ENCODE results near the gene NAT9.

NAT9 gene

DNA sequence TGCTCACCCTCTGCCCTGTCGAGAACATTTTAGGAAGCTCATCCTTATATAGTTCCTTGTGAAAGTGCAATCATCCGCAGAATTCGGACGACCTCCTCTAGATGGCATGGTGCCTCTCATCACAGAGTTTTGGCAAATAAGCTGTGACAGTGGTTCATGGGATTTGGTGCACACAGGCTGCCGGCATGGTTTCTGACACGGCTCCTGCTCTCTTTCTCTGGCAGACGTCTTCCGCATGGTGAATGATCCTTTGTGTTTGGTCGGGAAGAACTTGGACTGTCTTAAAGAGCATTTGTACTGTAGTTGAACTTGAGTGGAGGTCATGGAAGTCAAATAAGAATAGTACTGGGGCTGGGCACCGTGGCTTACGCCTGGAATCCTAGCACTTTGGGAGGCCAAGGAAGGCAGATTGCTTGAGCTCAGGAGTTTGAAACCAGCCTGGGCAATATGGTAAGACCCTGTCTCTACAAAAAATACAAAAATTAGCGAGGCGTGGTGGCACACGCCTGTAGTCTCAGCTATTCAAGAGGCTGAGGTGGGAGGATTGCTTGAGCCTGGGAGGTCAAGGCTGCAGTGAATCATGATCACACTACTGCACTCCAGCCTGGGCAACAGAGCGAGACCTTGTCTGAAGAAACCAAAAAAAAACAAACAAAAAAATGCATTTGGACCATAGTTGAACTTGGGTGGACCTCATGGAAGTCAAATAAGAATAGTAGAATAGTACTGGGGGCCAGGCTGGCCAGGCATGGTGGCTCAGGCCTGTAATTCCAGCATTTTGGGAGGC lies 34.7 kb upstream of the NAT9 start:
- Histone ChIP-seq H3K79me2 (ENCODE audit: insufficient read depth, low read length) (no peaks in the 10 kb centered on the region), H3K4me3 (ENCODE audit: low read depth, low read length, poor library complexity, severe bottlenecking) (no peak overlapping the region), H3K9ac (ENCODE audit: low read length) (no peak overlapping the region), H4K20me1 (ENCODE audit: insufficient read depth, low read length) (no peaks in the 10 kb centered on the region), H3K9me3 (ENCODE audit: low read length) (no peaks in the 10 kb centered on the region), H3K4me1 (ENCODE audit: insufficient read depth, low read length, severe bottlenecking) (no peaks in the 10 kb centered on the region), H3F3A (ENCODE audit: insufficient read depth, low read length) (no peaks in the 10 kb centered on the region), H3K36me3 (ENCODE audit: insufficient read depth, low read length) (no peaks in the 10 kb centered on the region), H3K9me2 (ENCODE audit: low read depth, low read length) (no peaks in the 10 kb centered on the region), H3K27ac (ENCODE audit: low read depth, low read length, poor library complexity, severe bottlenecking) (no peak overlapping the region), H2AFZ (ENCODE audit: low read length) (no peak overlapping the region), H3K4me2 (ENCODE audit: low read length) (no peak overlapping the region), H3K27me3 (ENCODE audit: insufficient read depth, low read length) (no peaks in the 10 kb centered on the region)
- TF ChIP-seq, protein P1, sequence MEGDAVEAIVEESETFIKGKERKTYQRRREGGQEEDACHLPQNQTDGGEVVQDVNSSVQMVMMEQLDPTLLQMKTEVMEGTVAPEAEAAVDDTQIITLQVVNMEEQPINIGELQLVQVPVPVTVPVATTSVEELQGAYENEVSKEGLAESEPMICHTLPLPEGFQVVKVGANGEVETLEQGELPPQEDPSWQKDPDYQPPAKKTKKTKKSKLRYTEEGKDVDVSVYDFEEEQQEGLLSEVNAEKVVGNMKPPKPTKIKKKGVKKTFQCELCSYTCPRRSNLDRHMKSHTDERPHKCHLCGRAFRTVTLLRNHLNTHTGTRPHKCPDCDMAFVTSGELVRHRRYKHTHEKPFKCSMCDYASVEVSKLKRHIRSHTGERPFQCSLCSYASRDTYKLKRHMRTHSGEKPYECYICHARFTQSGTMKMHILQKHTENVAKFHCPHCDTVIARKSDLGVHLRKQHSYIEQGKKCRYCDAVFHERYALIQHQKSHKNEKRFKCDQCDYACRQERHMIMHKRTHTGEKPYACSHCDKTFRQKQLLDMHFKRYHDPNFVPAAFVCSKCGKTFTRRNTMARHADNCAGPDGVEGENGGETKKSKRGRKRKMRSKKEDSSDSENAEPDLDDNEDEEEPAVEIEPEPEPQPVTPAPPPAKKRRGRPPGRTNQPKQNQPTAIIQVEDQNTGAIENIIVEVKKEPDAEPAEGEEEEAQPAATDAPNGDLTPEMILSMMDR (IDR thresholded peaks at IDR 0.05; ENCODE audit: low read length): no peak
- no peak for TF ChIP-seq EZH2 (IDR thresholded peaks at IDR 0.05; ENCODE audit: borderline replicate concordance, low read length)

DNA sequence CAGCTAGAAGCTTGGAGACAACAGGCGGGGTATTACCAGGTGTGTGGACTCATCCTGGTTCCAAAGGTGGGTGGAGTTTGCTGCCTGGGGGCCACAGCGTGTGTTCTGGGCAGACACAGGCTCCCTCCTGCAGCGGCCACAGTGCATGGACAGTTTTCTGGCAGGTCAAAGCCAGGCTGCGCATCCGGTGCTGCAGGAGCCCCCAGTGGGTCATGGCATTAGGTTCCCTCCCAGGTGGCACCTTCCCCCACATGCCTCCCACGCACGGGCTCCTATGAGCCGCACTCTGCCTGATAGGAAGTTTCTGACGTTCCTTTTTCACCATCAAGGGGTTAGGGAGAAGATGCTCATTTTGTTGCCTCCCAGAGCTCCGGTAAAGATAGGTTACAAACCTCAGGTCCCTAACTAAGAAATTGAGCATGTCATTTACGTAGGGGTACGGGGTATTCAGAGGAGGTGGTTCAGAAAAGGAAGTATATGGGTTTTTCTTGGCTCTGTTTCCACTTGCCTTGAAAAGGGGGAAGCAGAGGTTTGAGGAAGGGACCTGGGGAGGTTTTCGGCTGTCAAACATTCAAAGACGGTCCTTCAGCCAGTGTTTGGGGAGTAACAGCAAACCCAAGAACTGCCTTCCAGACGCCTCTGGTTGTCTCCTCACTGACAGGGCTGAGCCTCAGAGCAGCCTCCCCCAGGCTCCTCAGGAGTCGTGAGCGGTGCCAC lies 32.7 kb upstream of the NAT9 start:
- no peak overlapping the region for H2AFZ ChIP-seq (ENCODE audit: low read length)
- H3K36me3 ChIP-seq (ENCODE audit: insufficient read depth, low read length): no peaks in the 10 kb centered on the region
- TF ChIP-seq EZH2 (IDR thresholded peaks at IDR 0.05; ENCODE audit: borderline replicate concordance, low read length): no peak
- TF ChIP-seq, protein P1 (IDR thresholded peaks at IDR 0.05; ENCODE audit: low read length): no peak
- no peak overlapping the region for H3K4me2 ChIP-seq (ENCODE audit: low read length)
- H3K9ac ChIP-seq (ENCODE audit: low read length): no peak overlapping the region
- H3K4me3 ChIP-seq (ENCODE audit: low read depth, low read length, poor library complexity, severe bottlenecking): no peak overlapping the region
- H4K20me1 ChIP-seq (ENCODE audit: insufficient read depth, low read length): no peaks in the 10 kb centered on the region
- H3K9me3 ChIP-seq (ENCODE audit: low read length): no peaks in the 10 kb centered on the region
- no peaks in the 10 kb centered on the region for H3F3A ChIP-seq (ENCODE audit: insufficient read depth, low read length)
- no peaks in the 10 kb centered on the region for H3K27me3 ChIP-seq (ENCODE audit: insufficient read depth, low read length)
- no peaks in the 10 kb centered on the region for H3K4me1 ChIP-seq (ENCODE audit: insufficient read depth, low read length, severe bottlenecking)
- no peaks in the 10 kb centered on the region for H3K79me2 ChIP-seq (ENCODE audit: insufficient read depth, low read length)
- no peaks in the 10 kb centered on the region for H3K9me2 ChIP-seq (ENCODE audit: low read depth, low read length)
- no peak overlapping the region for H3K27ac ChIP-seq (ENCODE audit: low read depth, low read length, poor library complexity, severe bottlenecking)

DNA sequence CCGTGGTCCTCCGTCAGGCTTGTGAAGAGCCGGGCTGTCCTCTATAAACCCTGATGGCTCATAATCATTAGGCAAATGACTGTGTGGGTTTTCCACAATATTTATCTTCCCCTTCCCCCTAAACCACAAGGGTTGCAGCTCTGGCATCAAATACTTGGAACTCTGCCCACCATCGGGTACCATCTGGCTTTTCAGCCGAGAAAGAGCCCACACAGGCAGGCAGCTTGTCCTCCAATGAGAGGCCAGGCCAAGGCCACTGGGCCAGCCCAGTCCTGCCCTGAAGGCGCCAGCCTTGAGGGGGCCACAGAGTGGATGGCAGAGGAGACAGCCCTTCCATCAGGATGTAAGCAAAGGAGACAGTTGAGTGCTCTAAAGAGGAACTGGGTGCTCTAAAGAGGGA lies 31.8 kb upstream of the NAT9 start:
- no peaks in the 10 kb centered on the region for H4K20me1 ChIP-seq (ENCODE audit: insufficient read depth, low read length)
- H3K4me2 ChIP-seq (ENCODE audit: low read length): no peak overlapping the region
- H3K4me1 ChIP-seq (ENCODE audit: insufficient read depth, low read length, severe bottlenecking): no peaks in the 10 kb centered on the region
- 0 out of 2 replicates have a peak, but pooled peaks cover under 1% of the 10 kb centered on the region for H3K36me3 ChIP-seq (ENCODE audit: insufficient read depth, low read length)
- no peaks in the 10 kb centered on the region for H3F3A ChIP-seq (ENCODE audit: insufficient read depth, low read length)
- no peak overlapping the region for H3K27ac ChIP-seq (ENCODE audit: low read depth, low read length, poor library complexity, severe bottlenecking)
- no peaks in the 10 kb centered on the region for H3K79me2 ChIP-seq (ENCODE audit: insufficient read depth, low read length)
- no peak overlapping the region for H3K4me3 ChIP-seq (ENCODE audit: low read depth, low read length, poor library complexity, severe bottlenecking)
- no peak for TF ChIP-seq EZH2 (IDR thresholded peaks at IDR 0.05; ENCODE audit: borderline replicate concordance, low read length)
- TF ChIP-seq, protein P1 (IDR thresholded peaks at IDR 0.05; ENCODE audit: low read length): no peak
- H3K9me2 ChIP-seq (ENCODE audit: low read depth, low read length): no peaks in the 10 kb centered on the region
- no peaks in the 10 kb centered on the region for H3K9me3 ChIP-seq (ENCODE audit: low read length)
- no peak overlapping the region for H3K9ac ChIP-seq (ENCODE audit: low read length)
- no peak overlapping the region for H2AFZ ChIP-seq (ENCODE audit: low read length)
- no peaks in the 10 kb centered on the region for H3K27me3 ChIP-seq (ENCODE audit: insufficient read depth, low read length)

All from OCI-LY1 (cell line).